Neural crest cell (in vitro differentiated cells): ENCODE data around the gene RWDD4. TPM values are rescaled to one million over a fixed set of nuclear protein-coding genes. Genes with fewer than 3 reads are reported as not detected.

Source experiments
- DNase-seq: peaks from one replicate; pipeline ENCODE4 v3.0.0; 2021; ENCODE audit warnings: low read depth, mixed read lengths, low spot score
- H3K27ac Mint-ChIP-seq: one replicate; pipeline ENCODE4 v1.8.0; 2021; ENCODE audit warnings: mild to moderate bottlenecking, mixed read lengths; ENCODE audit not compliant: unreplicated experiment
- H3K27me3 Mint-ChIP-seq: 2 replicates; pipeline ENCODE4 v1.8.0; 2021; ENCODE audit warnings: low read depth, mild to moderate bottlenecking, mixed read lengths
- H3K36me3 Mint-ChIP-seq: 2 replicates; pipeline ENCODE4 v1.8.0; 2021; ENCODE audit warnings: low read depth, mild to moderate bottlenecking, mixed read lengths
- H3K4me1 Mint-ChIP-seq: 2 replicates; pipeline ENCODE4 v1.8.0; 2021; ENCODE audit warnings: mixed read lengths
- H3K4me3 Mint-ChIP-seq: one replicate; pipeline ENCODE4 v1.8.0; 2021; ENCODE audit warnings: mild to moderate bottlenecking, mixed read lengths
- H3K9me3 Mint-ChIP-seq: 2 replicates; pipeline ENCODE4 v1.8.0; 2021; ENCODE audit warnings: mixed read lengths
- CTCF ChIP-seq: fragments of 200-600 bp; sonication (generic); conservative IDR thresholded peaks from 2 replicates; pipeline ENCODE4 v1.5.0; 2021; ENCODE audit warnings: antibody characterized with exemption, mild to moderate bottlenecking
- total RNA-seq: library from RNA; stranded (reverse); gene quantifications from 2 replicates; pipeline ENCODE4 v1.2.1, GENCODE V29; 2021

Gene RWDD4
- total RNA-seq, 1 donor from 2014 or later: 17.4 TPM

GRCh38 chr4:183596067-183596757 lies 62.8 kb downstream of the RWDD4 start:
- no peak overlapping the region for H3K4me3 Mint-ChIP-seq
- H3K27ac Mint-ChIP-seq: no peak overlapping the region
- H3K9me3 Mint-ChIP-seq: no peaks in the 10 kb centered on the region

GRCh38 chr4:183594823-183595222 lies 64.2 kb downstream of the RWDD4 start:
- no peak for TF ChIP-seq CTCF
- no peak for DNase-seq

More at GRCh38 chr4:183596067-183596757, 62.8 kb downstream of the RWDD4 start:
- H3K4me1 Mint-ChIP-seq: peaks cover 8% of the 10 kb centered on the region
- TF ChIP-seq CTCF: no peak
- no peaks in the 10 kb centered on the region for H3K27me3 Mint-ChIP-seq
- DNase-seq: no peak
- no peaks in the 10 kb centered on the region for H3K36me3 Mint-ChIP-seq

GRCh38 chr4:183591301-183591700 lies 67.7 kb downstream of the RWDD4 start:
- DNase-seq: no peak
- TF ChIP-seq CTCF: no peak
- H3K36me3 Mint-ChIP-seq: no peaks in the 10 kb centered on the region
- no peak overlapping the region for H3K27ac Mint-ChIP-seq
- H3K27me3 Mint-ChIP-seq: no peaks in the 10 kb centered on the region
- H3K9me3 Mint-ChIP-seq: peaks cover 2% of the 10 kb centered on the region
- no peak overlapping the region for H3K4me3 Mint-ChIP-seq
- no peaks in the 10 kb centered on the region for H3K4me1 Mint-ChIP-seq

More at GRCh38 chr4:183594823-183595222, 64.2 kb downstream of the RWDD4 start:
- Mint-ChIP-seq H3K27me3 (no peaks in the 10 kb centered on the region), H3K4me1 (peaks cover 4% of the 10 kb centered on the region), H3K9me3 (no peaks in the 10 kb centered on the region), H3K4me3 (no peak overlapping the region), H3K27ac (no peak overlapping the region), H3K36me3 (no peaks in the 10 kb centered on the region)

Other genes with a start within 250 kb of the RWDD4 start
- 23.8 and 27.7 TPM in 2 replicates for gene CDKN2AIP, start 214.5 kb downstream of the RWDD4 start, total RNA-seq
- gene ING2, start 154.1 kb downstream of the RWDD4 start, total RNA-seq: 16.9 and 18.1 TPM in 2 replicates
- gene TRAPPC11, start 108 bp upstream of the RWDD4 start, total RNA-seq: 38.2 and 41.2 TPM in 2 replicates
- gene STOX2, start 246.1 kb upstream of the RWDD4 start, total RNA-seq: 26.7 TPM in 2 replicates